H54 (cell line): ENCODE data around the gene ZFAND3.

ENCODE experiments used
- DNase-seq: peaks from one replicate; pipeline ENCODE4 v3.0.0; 2011; ENCODE audit warnings: low spot score, mixed read lengths; ENCODE audit not compliant: insufficient read length
- FAIRE-seq: peaks from 3 replicates; lab custom pipeline; 2011; peaks lifted over from hg19 to GRCh38; lab: Jason Lieb, UNC
- POLR2A ChIP-seq: IDR thresholded peaks from 2 replicates; pipeline ENCODE4 v1.6.1; 2011; ENCODE audit warnings: low read depth, mild to moderate bottlenecking, low read length

The ZFAND3 gene

GRCh38 chr6:37827603-37828265, 8.2 kb downstream of the ZFAND3 start:
- FAIRE-seq = no peak
- TF ChIP-seq POLR2A = no peak
- DNase-seq = no peak

GRCh38 chr6:37830225-37830624, 10.7 kb downstream of the ZFAND3 start:
- FAIRE-seq (no peak), DNase-seq (no peak)
- no peak for TF ChIP-seq POLR2A

GRCh38 chr6:37831457-37831856, 11.9 kb downstream of the ZFAND3 start:
- no peak for DNase-seq
- no peak for FAIRE-seq
- no peak for TF ChIP-seq POLR2A

DNA sequence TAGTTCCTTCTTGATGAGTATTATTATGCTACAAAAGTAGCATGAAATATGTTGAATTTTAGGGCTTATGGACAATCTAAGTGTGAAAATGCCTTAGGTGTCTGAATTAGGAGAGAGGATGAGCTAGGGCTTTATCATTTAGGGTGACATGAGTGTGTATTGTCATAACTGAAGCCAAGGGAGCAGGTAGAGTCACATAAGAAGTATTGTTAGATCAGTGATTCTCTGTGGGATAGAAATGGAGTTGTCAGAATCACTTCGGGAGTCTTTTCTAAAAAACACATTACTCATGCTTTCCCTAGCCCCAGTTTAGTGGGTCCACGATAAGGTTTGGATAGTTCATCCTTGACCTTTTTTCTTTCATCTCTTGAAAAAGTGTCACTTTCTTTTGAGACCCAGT, 16.4 kb downstream of the ZFAND3 start:
- FAIRE-seq (peak; percentile 6), DNase-seq (no peak)
- no peak for TF ChIP-seq POLR2A

DNA sequence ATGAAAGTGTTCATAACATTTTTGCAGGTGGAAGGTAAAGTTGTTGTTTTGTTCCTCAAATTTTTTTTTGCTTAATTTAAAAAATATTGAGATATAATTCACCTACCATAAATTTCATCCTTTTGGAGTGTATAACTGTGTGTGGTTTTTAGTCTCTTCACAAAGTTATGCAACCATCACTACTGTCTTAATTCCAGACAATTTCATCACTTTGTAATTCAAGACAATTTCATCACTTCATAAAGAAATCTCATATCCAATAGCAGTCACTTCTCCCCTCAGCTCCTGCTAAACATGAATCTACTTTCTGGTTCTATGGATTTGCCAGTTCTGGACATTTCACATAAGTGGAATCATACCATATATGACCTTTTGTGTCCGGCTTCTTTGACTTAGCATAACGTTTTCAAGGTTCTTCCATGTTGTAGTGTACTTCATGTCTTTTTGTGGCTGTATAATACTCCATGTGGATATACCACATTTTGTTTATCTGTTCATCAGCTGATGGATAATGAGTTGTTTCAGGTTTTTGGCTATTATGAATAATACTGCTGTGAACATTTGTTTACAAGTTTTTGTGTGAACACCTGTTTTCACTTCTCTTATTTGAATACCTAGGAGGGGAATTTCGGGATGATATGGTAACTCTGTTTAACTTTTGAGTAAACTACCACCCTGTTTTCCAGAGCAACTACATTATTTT, 18.8 kb downstream of the ZFAND3 start:
- no peak for TF ChIP-seq POLR2A
- FAIRE-seq (no peak), DNase-seq (no peak)

GRCh38 chr6:37840143-37840939, 20.8 kb downstream of the ZFAND3 start:
- DNase-seq = no peak
- no peak for TF ChIP-seq POLR2A
- FAIRE-seq = no peak

DNA sequence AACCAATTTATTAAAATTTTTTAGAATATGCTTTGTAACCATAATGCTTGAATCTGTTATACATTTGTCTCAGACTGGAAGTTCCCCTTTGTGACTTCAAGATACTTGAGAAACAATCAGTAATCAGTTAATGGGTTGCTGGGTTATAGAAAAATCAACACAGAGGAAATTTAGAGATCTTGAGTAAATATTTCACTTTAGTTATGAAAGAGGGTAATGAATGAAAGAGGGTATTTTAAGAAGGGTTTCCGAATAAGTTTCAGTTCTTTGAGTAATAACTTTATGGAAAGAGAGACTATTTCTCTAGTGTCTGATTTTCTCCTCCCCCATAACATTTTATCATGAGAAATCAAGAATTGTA, 21.4 kb downstream of the ZFAND3 start:
- no peak for TF ChIP-seq POLR2A
- no peak for FAIRE-seq
- DNase-seq = no peak

GRCh38 chr6:37845026-37845911, 25.7 kb downstream of the ZFAND3 start:
- FAIRE-seq (no peak), DNase-seq (no peak)
- TF ChIP-seq POLR2A = no peak

- TF ChIP-seq POLR2A = no peak
- peak; percentile 78 for FAIRE-seq
Measured at GRCh38 chr6:37845930-37846329, 26.4 kb downstream of the ZFAND3 start.

DNA sequence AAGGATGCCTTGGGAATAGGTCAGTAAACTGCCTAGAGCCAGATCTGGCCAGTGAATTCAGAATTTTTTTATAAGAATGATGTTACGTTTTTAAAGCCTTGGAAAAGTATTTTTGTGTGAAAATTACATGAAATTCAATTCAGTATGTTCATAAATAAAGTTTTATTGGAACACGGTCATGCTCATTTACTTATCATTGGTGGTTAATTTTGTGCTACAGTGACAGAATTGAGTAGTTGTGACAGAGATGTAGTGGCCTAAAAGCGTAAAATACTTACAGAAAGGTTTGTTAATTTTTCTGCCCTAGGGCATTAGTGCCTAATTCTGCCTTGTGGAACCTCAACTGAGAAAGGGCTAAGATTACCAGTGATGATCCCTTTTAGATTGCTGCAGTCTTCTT, 28.2 kb downstream of the ZFAND3 start:
- no peak for TF ChIP-seq POLR2A
- FAIRE-seq (no peak), DNase-seq (no peak)

More at GRCh38 chr6:37845930-37846329, 26.4 kb downstream of the ZFAND3 start:
- no peak for DNase-seq

DNA sequence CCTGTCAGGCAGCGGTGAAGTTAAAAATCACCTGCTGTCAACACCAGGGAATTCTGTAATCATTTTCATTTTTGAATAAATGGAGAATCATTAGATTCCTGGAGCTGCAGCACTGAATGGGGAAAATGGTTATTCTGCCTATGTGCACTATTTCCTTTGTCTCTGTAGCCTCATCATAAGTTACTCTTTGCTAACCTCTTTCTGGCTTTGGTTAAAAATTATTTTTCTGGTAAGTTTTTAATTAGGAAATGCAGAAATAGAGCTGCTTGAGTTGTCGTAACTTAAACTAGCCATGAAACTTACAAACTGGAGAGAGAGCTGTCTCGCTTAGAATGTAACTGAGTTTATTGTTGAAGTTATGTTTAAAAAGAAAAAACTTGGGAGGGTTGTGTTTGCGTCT, 28.8 kb downstream of the ZFAND3 start:
- no peak for TF ChIP-seq POLR2A
- FAIRE-seq = no peak

GRCh38 chr6:37850260-37850659, 30.7 kb downstream of the ZFAND3 start:
- no peak for DNase-seq
- FAIRE-seq = no peak
- TF ChIP-seq POLR2A = no peak

More for the DNA sequence above, 28.8 kb downstream of the ZFAND3 start:
- DNase-seq = no peak

DNA sequence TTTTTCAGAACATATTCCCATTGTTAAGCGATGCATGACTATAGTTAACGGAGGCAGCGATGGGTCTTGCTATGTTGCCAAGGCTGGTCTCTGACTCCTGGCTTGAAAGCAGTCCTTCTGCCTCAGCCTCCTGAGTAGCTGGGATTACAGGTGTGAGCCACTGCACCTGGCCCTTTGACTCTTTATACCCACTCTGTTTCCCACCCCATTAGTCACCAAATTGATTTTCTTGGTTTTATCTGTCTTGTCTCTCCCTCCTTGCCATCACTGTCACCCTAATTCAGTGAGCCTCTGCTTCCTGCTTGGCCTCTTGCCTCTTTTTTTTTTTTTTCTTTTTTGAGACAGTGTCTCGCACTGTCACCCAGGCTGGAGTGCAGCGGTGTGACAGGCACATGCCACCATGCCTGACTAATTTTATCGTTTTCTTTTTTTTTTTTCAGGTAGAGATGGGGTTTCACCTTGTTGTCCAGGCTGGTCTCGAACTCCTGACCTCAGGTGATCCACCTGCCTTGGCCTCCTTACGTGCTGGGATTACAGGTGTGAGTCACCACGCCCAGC, 31.3 kb downstream of the ZFAND3 start:
- no peak for TF ChIP-seq POLR2A
- FAIRE-seq (no peak), DNase-seq (no peak)

DNA sequence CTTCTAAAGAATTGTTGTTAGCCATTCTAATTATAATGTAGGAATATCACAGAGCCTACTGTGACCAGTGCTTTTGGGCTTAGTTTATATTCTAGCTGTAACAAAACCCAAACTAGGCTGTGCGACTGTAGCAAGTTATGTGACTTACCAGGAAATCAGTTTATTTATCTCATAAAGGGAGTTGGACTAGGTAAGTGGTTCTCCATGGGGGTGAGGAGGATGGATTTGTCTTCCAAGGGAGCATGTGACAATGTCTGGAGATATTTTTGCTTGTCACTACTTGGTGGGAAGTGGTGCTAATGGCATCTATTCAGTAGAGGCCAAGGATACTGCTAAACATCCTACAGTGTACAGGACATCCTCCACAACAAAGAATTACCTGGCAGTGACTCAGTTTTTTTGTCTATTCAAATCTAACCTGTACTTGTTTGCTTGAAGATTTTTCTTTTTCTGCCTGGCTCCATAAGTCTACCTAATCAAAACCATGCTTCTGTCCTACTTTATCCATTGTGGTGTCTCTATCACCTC, 32.5 kb downstream of the ZFAND3 start:
- peak; percentile 11 for FAIRE-seq
- TF ChIP-seq POLR2A = no peak
- no peak for DNase-seq
